Measurements from ENCODE around the gene TMEM126B. TPM values are rescaled to one million over a fixed set of nuclear protein-coding genes. Genes with fewer than 3 reads are reported as not detected.
"Not testable (repeated sequence)": the region's sequence is repeated elsewhere in the genome, so short reads cannot be mapped to it uniquely, and the experiment has no call there.

The TMEM126B gene
- total and polyA plus RNA-seq, 7 experiments from 2014 or later = 22.1 to 59.3 (median 42.1) TPM

GRCh38 chr11:85643191-85643614 lies 14.8 kb downstream of the TMEM126B start:
- CTCF ChIA-PET = no interaction called here
- Histone ChIP-seq H3K27ac (ENCODE audit: low read depth, low read length) (no peak overlapping the region), H3K27me3 (ENCODE audit: control insufficient read depth in 2 of 2, insufficient read depth in 2 of 2, low read length in 2 of 2) (no peaks in the 10 kb centered on the region), H3K4me1 (ENCODE audit: control insufficient read depth in 2 of 2, insufficient read depth in 2 of 2, low read length in 2 of 2) (peaks cover 6 to 8% of the 10 kb centered on the region in 2 donors), H3K9me3 (ENCODE audit: control insufficient read depth in 2 of 3, low read length in 3 of 3) (no peaks in the 10 kb centered on the region), H3K36me3 (ENCODE audit: control insufficient read depth in 2 of 3, insufficient read depth in 3 of 3, low read length in 3 of 3) (no peaks in the 10 kb centered on the region), H3K4me3 (ENCODE audit: low read length) (no peak overlapping the region)
- Mint-ChIP-seq H3K27me3 (peaks cover 19 to 48% (median 30%) of the 10 kb centered on the region in 5 donors), H3K4me3 (no peak overlapping the region), H3K4me1 (peaks cover 0 to 16% (median 9%) of the 10 kb centered on the region in 7 donors), H3K9me3 (no peaks in the 10 kb centered on the region), H3K36me3 (peaks cover 0 to 8% (median 4%) of the 10 kb centered on the region in 5 donors), H3K27ac (no peak overlapping the region)
- no peak for ATAC-seq
- POLR2A ChIA-PET = no interaction called here
- intact Hi-C loops (cut with micrococcal nuclease) = no loop called here
- no peak for DNase-seq

- Histone ChIP-seq H3K9me3 (ENCODE audit: control insufficient read depth in 2 of 3, low read length in 3 of 3) (no peaks in the 10 kb centered on the region), H3K27ac (ENCODE audit: low read depth, low read length) (peak overlapping the region; percentile 87), H3K36me3 (ENCODE audit: control insufficient read depth in 2 of 3, insufficient read depth in 3 of 3, low read length in 3 of 3) (peaks cover 0 to 4% (median 4%) of the 10 kb centered on the region in 3 experiments), H3K4me1 (ENCODE audit: control insufficient read depth in 2 of 2, insufficient read depth in 2 of 2, low read length in 2 of 2) (peaks cover 11 to 14% of the 10 kb centered on the region in 2 donors), H3K4me3 (ENCODE audit: low read length) (peak overlapping the region; percentile 83), H3K27me3 (ENCODE audit: control insufficient read depth in 2 of 2, insufficient read depth in 2 of 2, low read length in 2 of 2) (no peaks in the 10 kb centered on the region)
- H3K9me3 Mint-ChIP-seq = no peaks in the 10 kb centered on the region
- ChIA-PET CTCF (interaction anchor here (1.3 to 1.9 kb wide), 2 partner anchors 17 to 19 kb away, joined by 6 read pairs; partner anchors contain the start of gene TMEM126B), POLR2A (interaction anchor here (0.6 to 10.3 kb wide), 14 partner anchors 9 to 1387 kb away, joined by 3 to 207 read pairs (median 4); partner anchors contain the start of genes CREBZF, DLG2, EED and HIKESHI)
- H3K27ac Mint-ChIP-seq = peak overlapping the region; percentile 86 to 99 (median 98)
- ATAC-seq (no peak), DNase-seq (no peak)
- peaks cover 5 to 43% (median 33%) of the 10 kb centered on the region in 7 donors for H3K4me1 Mint-ChIP-seq
- H3K36me3 Mint-ChIP-seq = peaks cover 0 to 6% (median 1%) of the 10 kb centered on the region in 5 donors
- H3K4me3 Mint-ChIP-seq = peak overlapping the region; percentile 92 to 100 (median 98)
- intact Hi-C loops (cut with micrococcal nuclease) = loop anchor here (1.0 to 5.0 kb wide), 10 partner anchors 10 to 655 kb away; partner anchors contain the start of genes EED (in 2 of the 2), HIKESHI (in 2 of the 2), PICALM (in 2 of the 2) and TMEM126B (in 2 of the 2)
- peaks cover 15 to 34% (median 27%) of the 10 kb centered on the region in 5 donors for H3K27me3 Mint-ChIP-seq
Measured at GRCh38 chr11:85647078-85647477, 18.7 kb downstream of the TMEM126B start.

GRCh38 chr11:85647604-85648299 lies 19.4 kb downstream of the TMEM126B start, which contains the start of gene TMEM126A:
Gene TMEM126A, plus strand, starts transcription at chr11:85647967. Its CDS starts 2,289 bp downstream, at chr11:85650256.
- no peaks in the 10 kb centered on the region for H3K27me3 ChIP-seq (ENCODE audit: control insufficient read depth in 2 of 2, insufficient read depth in 2 of 2, low read length in 2 of 2)
- POLR2A ChIA-PET = interaction anchor here (0.6 to 10.3 kb wide), 18 partner anchors 10 to 1387 kb away, joined by 3 to 207 read pairs (median 4); partner anchors contain the start of genes CREBZF, DLG2, HIKESHI and PICALM
- H3K9me3 ChIP-seq (ENCODE audit: control insufficient read depth in 2 of 3, low read length in 3 of 3) = no peaks in the 10 kb centered on the region
- H3K27ac ChIP-seq (ENCODE audit: low read depth, low read length) = peak within 1 kb of the TSS; percentile 87
- Mint-ChIP-seq H3K4me1 (peaks cover 9 to 48% (median 38%) of the 10 kb centered on the region in 7 donors), H3K36me3 (peaks cover 0 to 6% (median 1%) of the 10 kb centered on the region in 5 donors), H3K27me3 (peaks cover 12 to 29% (median 22%) of the 10 kb centered on the region in 5 donors), H3K4me3 (peak within 1 kb of the TSS; percentile 92 to 100 (median 98)), H3K27ac (peak within 1 kb of the TSS; percentile 86 to 99 (median 98)), H3K9me3 (no peaks in the 10 kb centered on the region)
- peak; percentile 85 to 92 (median 90) for DNase-seq
- ATAC-seq = peak; percentile 99
- CTCF ChIA-PET = interaction anchor here (1.2 to 1.9 kb wide), 3 partner anchors 10 to 19 kb away, joined by 3 to 6 read pairs (median 6); partner anchors contain the start of gene TMEM126B
- H3K36me3 ChIP-seq (ENCODE audit: control insufficient read depth in 2 of 3, insufficient read depth in 3 of 3, low read length in 3 of 3) = peaks cover 0 to 4% (median 4%) of the 10 kb centered on the region in 3 experiments
- intact Hi-C loops (cut with micrococcal nuclease) = loop anchor here (1.0 to 5.0 kb wide), 10 partner anchors 10 to 655 kb away; partner anchors contain the start of genes EED (in 2 of the 2), HIKESHI (in 2 of the 2), PICALM (in 2 of the 2) and TMEM126B (in 2 of the 2)
- H3K4me3 ChIP-seq (ENCODE audit: low read length) = peak within 1 kb of the TSS; percentile 83
- peaks cover 11 to 14% of the 10 kb centered on the region in 2 donors for H3K4me1 ChIP-seq (ENCODE audit: control insufficient read depth in 2 of 2, insufficient read depth in 2 of 2, low read length in 2 of 2)

GRCh38 chr11:85651118-85651517 lies 22.7 kb downstream of the TMEM126B start:
- Histone ChIP-seq H3K4me1 (ENCODE audit: control insufficient read depth in 2 of 2, insufficient read depth in 2 of 2, low read length in 2 of 2) (peaks cover 11 to 14% of the 10 kb centered on the region in 2 donors), H3K9me3 (ENCODE audit: control insufficient read depth in 2 of 3, low read length in 3 of 3) (no peaks in the 10 kb centered on the region), H3K4me3 (ENCODE audit: low read length) (no peak overlapping the region), H3K27me3 (ENCODE audit: control insufficient read depth in 2 of 2, insufficient read depth in 2 of 2, low read length in 2 of 2) (no peaks in the 10 kb centered on the region), H3K27ac (ENCODE audit: low read depth, low read length) (no peak overlapping the region), H3K36me3 (ENCODE audit: control insufficient read depth in 2 of 3, insufficient read depth in 3 of 3, low read length in 3 of 3) (peaks cover 0 to 11% (median 7%) of the 10 kb centered on the region in 3 experiments)
- H3K27ac Mint-ChIP-seq = peak overlapping the region in 5 of 9 donors; percentile 4 to 77 (median 38)
- no peaks in the 10 kb centered on the region for H3K27me3 Mint-ChIP-seq
- intact Hi-C loops (cut with micrococcal nuclease) = no loop called here
- H3K4me3 Mint-ChIP-seq = no peak overlapping the region
- H3K9me3 Mint-ChIP-seq = no peaks in the 10 kb centered on the region
- CTCF ChIA-PET = no interaction called here
- DNase-seq (no peak), ATAC-seq (no peak)
- H3K36me3 Mint-ChIP-seq = peaks cover 0 to 6% (median 5%) of the 10 kb centered on the region in 5 donors
- POLR2A ChIA-PET = interaction anchor here (0.8 to 10.3 kb wide), 3 partner anchors 10 to 33 kb away, joined by 3 to 207 read pairs (median 102); partner anchors contain the start of genes CREBZF, DLG2 and TMEM126B
- peaks cover 9 to 57% (median 48%) of the 10 kb centered on the region in 7 donors for H3K4me1 Mint-ChIP-seq

- ChIA-PET POLR2A (interaction anchor here (0.5 to 10.3 kb wide), 6 partner anchors 8 to 160 kb away, joined by 3 to 207 read pairs (median 3); partner anchors contain the start of genes CREBZF, DLG2 and TMEM126B), CTCF (no interaction called here)
- no peak for DNase-seq
- Mint-ChIP-seq H3K4me1 (peaks cover 10 to 58% (median 47%) of the 10 kb centered on the region in 7 donors), H3K27ac (peak overlapping the region in 4 of 9 donors; percentile 1 to 18 (median 10)), H3K4me3 (no peak overlapping the region), H3K36me3 (peaks cover 0 to 11% (median 5%) of the 10 kb centered on the region in 5 donors), H3K9me3 (no peaks in the 10 kb centered on the region), H3K27me3 (no peaks in the 10 kb centered on the region)
- no peak overlapping the region for H3K27ac ChIP-seq (ENCODE audit: low read depth, low read length)
- no peaks in the 10 kb centered on the region for H3K9me3 ChIP-seq (ENCODE audit: control insufficient read depth in 2 of 3, low read length in 3 of 3)
- intact Hi-C loops (cut with micrococcal nuclease) = loop anchor here (1.0 kb wide), 1 partner anchor 8 kb away; no protein-coding TSS in a partner anchor
- H3K4me1 ChIP-seq (ENCODE audit: control insufficient read depth in 2 of 2, insufficient read depth in 2 of 2, low read length in 2 of 2) = peaks cover 6 to 7% of the 10 kb centered on the region in 2 donors
- no peak for ATAC-seq
- H3K36me3 ChIP-seq (ENCODE audit: control insufficient read depth in 2 of 3, insufficient read depth in 3 of 3, low read length in 3 of 3) = peaks cover 4 to 21% (median 7%) of the 10 kb centered on the region in 3 experiments
- H3K4me3 ChIP-seq (ENCODE audit: low read length) = no peak overlapping the region
- H3K27me3 ChIP-seq (ENCODE audit: control insufficient read depth in 2 of 2, insufficient read depth in 2 of 2, low read length in 2 of 2) = no peaks in the 10 kb centered on the region
Measured at GRCh38 chr11:85652786-85653447, 24.5 kb downstream of the TMEM126B start.

- CTCF ChIA-PET = interaction anchor here (0.7 kb wide), 1 partner anchor 297 kb away, joined by 3 read pairs; no protein-coding TSS in a partner anchor
- POLR2A ChIA-PET = interaction anchor here (1.0 to 10.3 kb wide), 4 partner anchors 7 to 200 kb away, joined by 3 to 207 read pairs (median 4); partner anchors contain the start of genes CCDC83 and CREBZF
- H3K9me3 ChIP-seq (ENCODE audit: control insufficient read depth in 2 of 3, low read length in 3 of 3); H3K27me3 Mint-ChIP-seq; H3K27ac ChIP-seq (ENCODE audit: low read depth, low read length); DNase-seq; H3K27me3 ChIP-seq (ENCODE audit: control insufficient read depth in 2 of 2, insufficient read depth in 2 of 2, low read length in 2 of 2); H3K4me3 Mint-ChIP-seq; H3K4me1 ChIP-seq (ENCODE audit: control insufficient read depth in 2 of 2, insufficient read depth in 2 of 2, low read length in 2 of 2); H3K9me3 Mint-ChIP-seq; H3K27ac Mint-ChIP-seq; ATAC-seq; intact Hi-C loops (cut with micrococcal nuclease); H3K4me3 ChIP-seq (ENCODE audit: low read length): not testable (repeated sequence)
- Mint-ChIP-seq H3K36me3 (peaks cover 0 to 11% (median 8%) of the 10 kb centered on the region in 5 donors), H3K4me1 (peaks cover 4 to 59% (median 50%) of the 10 kb centered on the region in 7 donors)
- peaks cover 4 to 28% (median 7%) of the 10 kb centered on the region in 3 experiments for H3K36me3 ChIP-seq (ENCODE audit: control insufficient read depth in 2 of 3, insufficient read depth in 3 of 3, low read length in 3 of 3)
Measured at GRCh38 chr11:85654343-85654742, 25.9 kb downstream of the TMEM126B start.

Data from naive thymus-derived CD4-positive, alpha-beta T cell (primary cell).